VCaP (cell line): ENCODE measurements around the gene DIS3L2.

ENCODE experiments used
- H3K27ac ChIP-seq: fragments of 450-650 bp; 2 replicates; pipeline ENCODE4 v1.5.1; 2017
- CTCF ChIP-seq: fragments of 450-650 bp; conservative IDR thresholded peaks from 2 replicates; pipeline ENCODE4 v1.5.1; 2017; ENCODE audit warnings: mild to moderate bottlenecking, moderate library complexity

DIS3L2 gene

GRCh38 chr2:232349546-232349945 is 388.0 kb downstream of the DIS3L2 start:
- no peak for TF ChIP-seq CTCF
- H3K27ac ChIP-seq = no peak overlapping the region

DNA sequence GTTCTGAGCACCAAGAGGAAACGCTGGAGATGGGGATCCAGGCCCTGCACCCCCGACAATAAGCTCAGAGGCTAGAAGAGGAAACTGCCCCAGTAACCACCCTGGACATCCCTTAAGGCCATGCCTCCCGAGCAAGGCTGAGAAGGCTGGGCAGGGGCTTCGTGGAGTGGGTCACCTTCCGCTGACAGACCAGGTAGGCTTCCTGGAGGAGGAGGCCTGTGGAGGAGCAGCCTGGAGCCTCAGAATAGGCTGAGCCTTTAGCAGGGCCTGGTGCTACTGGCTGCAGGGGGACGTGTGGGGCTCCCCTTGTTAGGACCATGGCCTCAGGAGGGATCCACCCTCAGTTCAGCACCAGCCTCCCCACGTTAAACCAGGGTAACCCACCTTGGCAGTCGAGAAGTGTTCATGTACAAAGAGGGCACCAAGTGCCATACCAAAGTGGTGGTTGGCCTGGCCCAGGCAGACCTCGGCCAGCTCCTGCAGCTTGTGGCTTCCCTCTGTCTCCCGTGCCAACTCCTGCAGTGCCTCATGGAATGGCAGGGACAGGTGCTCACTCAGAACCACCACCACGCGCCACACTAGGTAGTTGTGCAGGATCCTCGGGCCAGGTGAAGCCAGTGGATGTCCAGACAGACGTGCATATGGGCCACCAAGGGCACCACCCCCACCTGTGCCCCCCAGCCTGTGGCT is 388.6 kb downstream of the DIS3L2 start:
- no peak for TF ChIP-seq CTCF
- no peak overlapping the region for H3K27ac ChIP-seq

GRCh38 chr2:232350804-232351685 is 389.5 kb downstream of the DIS3L2 start:
- no peak for TF ChIP-seq CTCF
- no peak overlapping the region for H3K27ac ChIP-seq

GRCh38 chr2:232351686-232352510 is 390.4 kb downstream of the DIS3L2 start:
- no peak for TF ChIP-seq CTCF
- H3K27ac ChIP-seq = no peak overlapping the region

DNA sequence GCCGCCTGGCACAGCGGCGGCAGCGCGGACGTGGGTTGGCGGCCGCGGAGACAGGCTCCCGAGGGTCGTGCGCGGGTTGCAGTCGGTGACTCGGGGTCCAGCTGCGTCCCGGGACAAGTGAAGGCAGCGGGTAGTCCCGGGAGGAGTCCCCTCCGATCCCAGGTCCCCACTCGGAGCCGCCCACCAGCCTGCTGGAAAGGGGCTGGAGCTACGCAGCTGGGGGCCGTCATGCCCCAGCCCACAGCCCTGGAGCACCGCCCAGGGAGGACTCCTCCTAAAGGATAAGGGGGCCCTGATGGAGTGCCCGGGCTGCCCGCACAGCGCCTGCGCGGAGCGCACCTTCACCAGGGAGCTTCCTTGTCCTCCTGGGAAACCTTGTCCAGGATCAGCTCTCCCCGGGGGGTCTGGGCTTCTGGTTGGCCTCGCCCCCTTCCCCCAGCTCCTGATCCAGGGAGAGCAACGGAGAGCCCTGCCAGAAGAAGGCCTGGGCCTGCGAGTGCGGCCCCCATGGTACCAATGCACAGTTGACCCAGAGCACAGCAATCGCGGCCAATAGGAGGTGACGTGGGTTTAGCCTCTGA is 391.1 kb downstream of the DIS3L2 start:
- no peak for TF ChIP-seq CTCF

GRCh38 chr2:232353096-232353495 is 391.6 kb downstream of the DIS3L2 start:
- H3K27ac ChIP-seq = no peak overlapping the region
- no peak for TF ChIP-seq CTCF

More for the DNA sequence above, 391.1 kb downstream of the DIS3L2 start:
- H3K27ac ChIP-seq = no peak overlapping the region
